Measurements from ENCODE around the gene FRG2B. TPM values are rescaled to one million over a fixed set of nuclear protein-coding genes. Genes with fewer than 3 reads are reported as not detected.
"Not testable (repeated sequence)": the region's sequence is repeated elsewhere in the genome, so short reads cannot be mapped to it uniquely, and the experiment has no call there.

FRG2B gene
- polyA plus RNA-seq, 3 donors: not detected

GRCh38 chr10:133622544-133622943, 4.1 kb downstream of the FRG2B start:
- H3K4me3 Mint-ChIP-seq: peak overlapping the region; percentile 59 to 76

GRCh38 chr10:133618851-133619250, 7.7 kb downstream of the FRG2B start:
- Histone ChIP-seq H3K4me3 (replicated peaks in 1 of 3; ENCODE audit: low read depth in 2 of 3, low read length in 3 of 3) (no peak overlapping the region), H3K27ac (ENCODE audit: low read depth in 1 of 2, low read length in 2 of 2) (no peak overlapping the region), H3K36me3 (replicated peaks in 1 of 2; ENCODE audit: control insufficient read depth in 1 of 2, insufficient read depth in 2 of 2, low read length in 2 of 2) (no peaks in the 10 kb centered on the region), H3K9me3 (replicated peaks in 1 of 2; ENCODE audit: control insufficient read depth in 1 of 2, insufficient read depth in 1 of 2, low read length in 2 of 2) (peaks cover 0 to 4% of the 10 kb centered on the region in 2 donors), H3K9ac (ENCODE audit: insufficient read depth, low read length, poor library complexity, severe bottlenecking) (no peak overlapping the region), H3K79me2 (ENCODE audit: insufficient read depth, low read length) (no peaks in the 10 kb centered on the region), H4K20me1 (ENCODE audit: insufficient read depth, low read length) (no peaks in the 10 kb centered on the region), H2AFZ (ENCODE audit: insufficient read depth, low read depth, low read length, poor library complexity, severe bottlenecking) (no peak overlapping the region), H3K4me1 (ENCODE audit: control insufficient read depth in 1 of 2, insufficient read depth in 2 of 2, low read length in 2 of 2) (no peaks in the 10 kb centered on the region), H3K4me2 (replicated peaks; ENCODE audit: extremely low read depth, low read length, poor library complexity, severe bottlenecking) (no peak overlapping the region), H3K27me3 (ENCODE audit: control insufficient read depth in 2 of 2, insufficient read depth in 2 of 2, low read length in 2 of 2) (peaks cover 2 to 15% of the 10 kb centered on the region in 2 donors)
- Mint-ChIP-seq H3K9me3 (peaks cover 5 to 18% (median 17%) of the 10 kb centered on the region in 7 donors), H3K36me3 (peaks cover 0 to 2% of the 10 kb centered on the region in 2 donors), H3K27me3 (ENCODE audit: low read depth in 3 of 3) (peaks cover 17 to 30% (median 28%) of the 10 kb centered on the region in 3 donors), H3K4me1 (peaks cover 2% of the 10 kb centered on the region), H3K27ac (no peak overlapping the region), H3K4me3 (no peak overlapping the region)
- intact Hi-C loops (cut with micrococcal nuclease): no loop called here
- 88% methylated on average over 7 of the region's 7 CpGs for WGBS (ENCODE audit: insufficient coverage)
- DNase-seq: no peak
- TF ChIP-seq CTCF (IDR thresholded peaks at IDR 0.05): no peak

More at GRCh38 chr10:133622544-133622943, 4.1 kb downstream of the FRG2B start:
- H3K27ac Mint-ChIP-seq; H3K9ac ChIP-seq (ENCODE audit: insufficient read depth, low read length, poor library complexity, severe bottlenecking); intact Hi-C loops (cut with micrococcal nuclease); H3K4me1 ChIP-seq (ENCODE audit: control insufficient read depth in 1 of 2, insufficient read depth in 2 of 2, low read length in 2 of 2); H3K36me3 Mint-ChIP-seq; DNase-seq; H2AFZ ChIP-seq (ENCODE audit: insufficient read depth, low read depth, low read length, poor library complexity, severe bottlenecking); H3K4me3 ChIP-seq (replicated peaks in 1 of 3; ENCODE audit: low read depth in 2 of 3, low read length in 3 of 3); H3K9me3 ChIP-seq (replicated peaks in 1 of 2; ENCODE audit: control insufficient read depth in 1 of 2, insufficient read depth in 1 of 2, low read length in 2 of 2); H3K4me1 Mint-ChIP-seq; H3K36me3 ChIP-seq (replicated peaks in 1 of 2; ENCODE audit: control insufficient read depth in 1 of 2, insufficient read depth in 2 of 2, low read length in 2 of 2); H3K27ac ChIP-seq (ENCODE audit: low read depth in 1 of 2, low read length in 2 of 2); H3K4me2 ChIP-seq (replicated peaks; ENCODE audit: extremely low read depth, low read length, poor library complexity, severe bottlenecking); H4K20me1 ChIP-seq (ENCODE audit: insufficient read depth, low read length); H3K79me2 ChIP-seq (ENCODE audit: insufficient read depth, low read length): not testable (repeated sequence)
- H3K27me3 ChIP-seq (ENCODE audit: control insufficient read depth in 2 of 2, insufficient read depth in 2 of 2, low read length in 2 of 2): peaks cover 2 to 15% of the 10 kb centered on the region in 2 donors
- 66% methylated on average over 2 of the region's 31 CpGs for WGBS (ENCODE audit: insufficient coverage)
- H3K27me3 Mint-ChIP-seq (ENCODE audit: low read depth in 3 of 3): peaks cover 17 to 30% (median 29%) of the 10 kb centered on the region in 3 donors
- peaks cover 5 to 18% (median 16%) of the 10 kb centered on the region in 7 donors for H3K9me3 Mint-ChIP-seq
